ENCODE data around the gene STEAP1. TPM values are rescaled to one million over a fixed set of nuclear protein-coding genes. Genes with fewer than 3 reads are reported as not detected.
"Not testable (repeated sequence)": the region's sequence is repeated elsewhere in the genome, so short reads cannot be mapped to it uniquely, and the experiment has no call there.

STEAP1 gene
- total RNA-seq, 1 experiment from 2014 or later: 213 TPM

GRCh38 chr7:90119178-90119971 is 34.9 kb upstream of the STEAP1 start:
- CTCF ChIA-PET: no interaction called here
- no peaks in the 10 kb centered on the region for H3K9me3 ChIP-seq (ENCODE audit: low read depth, low read length, poor library complexity, severe bottlenecking)
- BruUV-seq (replicated peaks): no TSS peak

GRCh38 chr7:90120205-90120604 is 34.1 kb upstream of the STEAP1 start:
- H3K27ac ChIP-seq (ENCODE audit: low read depth, low read length, poor library complexity, severe bottlenecking); POLR2A ChIA-PET (ENCODE audit: low non-redundant PET); H3K9me3 ChIP-seq (ENCODE audit: low read depth, low read length, poor library complexity, severe bottlenecking); CTCF ChIA-PET; H3K4me1 ChIP-seq (ENCODE audit: insufficient read depth, low read length, poor library complexity, severe bottlenecking); H3K36me3 ChIP-seq (ENCODE audit: insufficient read depth, low read length, poor library complexity, severe bottlenecking); DNase-seq (ENCODE audit: low spot score); BruUV-seq (replicated peaks); H3K4me3 ChIP-seq (ENCODE audit: low read depth, low read length, poor library complexity, severe bottlenecking); intact Hi-C loops (cut with micrococcal nuclease; ENCODE audit: unreplicated experiment): not testable (repeated sequence)
- peaks cover 17% of the 10 kb centered on the region for H3K27me3 ChIP-seq (replicated peaks; ENCODE audit: insufficient read depth, low read depth, low read length, poor library complexity)

More at GRCh38 chr7:90119178-90119971, 34.9 kb upstream of the STEAP1 start:
- Histone ChIP-seq H3K4me3 (ENCODE audit: low read depth, low read length, poor library complexity, severe bottlenecking) (peak overlapping the region; percentile 51), H3K27ac (ENCODE audit: low read depth, low read length, poor library complexity, severe bottlenecking) (no peak overlapping the region), H3K27me3 (replicated peaks; ENCODE audit: insufficient read depth, low read depth, low read length, poor library complexity) (peaks cover 17% of the 10 kb centered on the region), H3K36me3 (ENCODE audit: insufficient read depth, low read length, poor library complexity, severe bottlenecking) (no peaks in the 10 kb centered on the region), H3K4me1 (ENCODE audit: insufficient read depth, low read length, poor library complexity, severe bottlenecking) (no peaks in the 10 kb centered on the region)
- no peak for TF ChIP-seq EZH2 (IDR thresholded peaks at IDR 0.05; ENCODE audit: borderline replicate concordance, low read depth, low read length, poor library complexity, severe bottlenecking)
- TF ChIP-seq CTCF (conservative IDR thresholded peaks at IDR 0.05; ENCODE audit: low read depth, low read length): no peak
- DNase-seq (ENCODE audit: low spot score): peak; percentile 63
- POLR2A ChIA-PET (ENCODE audit: low non-redundant PET): no interaction called here
- intact Hi-C loops (cut with micrococcal nuclease; ENCODE audit: unreplicated experiment): loop anchor here (10.0 kb wide), 2 partner anchors 1325 to 1875 kb away; partner anchors contain the start of gene TEX47

GRCh38 chr7:90131746-90132145 is 22.5 kb upstream of the STEAP1 start:
- BruUV-seq (replicated peaks); H3K27ac ChIP-seq (ENCODE audit: low read depth, low read length, poor library complexity, severe bottlenecking); H3K27me3 ChIP-seq (replicated peaks; ENCODE audit: insufficient read depth, low read depth, low read length, poor library complexity); POLR2A ChIA-PET (ENCODE audit: low non-redundant PET); DNase-seq (ENCODE audit: low spot score); H3K36me3 ChIP-seq (ENCODE audit: insufficient read depth, low read length, poor library complexity, severe bottlenecking); intact Hi-C loops (cut with micrococcal nuclease; ENCODE audit: unreplicated experiment); H3K4me1 ChIP-seq (ENCODE audit: insufficient read depth, low read length, poor library complexity, severe bottlenecking); CTCF ChIA-PET; H3K9me3 ChIP-seq (ENCODE audit: low read depth, low read length, poor library complexity, severe bottlenecking); H3K4me3 ChIP-seq (ENCODE audit: low read depth, low read length, poor library complexity, severe bottlenecking): not testable (repeated sequence)

GRCh38 chr7:90147079-90147960 is 6.9 kb upstream of the STEAP1 start:
- CTCF ChIA-PET; H3K36me3 ChIP-seq (ENCODE audit: insufficient read depth, low read length, poor library complexity, severe bottlenecking); H3K4me1 ChIP-seq (ENCODE audit: insufficient read depth, low read length, poor library complexity, severe bottlenecking); H3K9me3 ChIP-seq (ENCODE audit: low read depth, low read length, poor library complexity, severe bottlenecking); H3K27ac ChIP-seq (ENCODE audit: low read depth, low read length, poor library complexity, severe bottlenecking); DNase-seq (ENCODE audit: low spot score); POLR2A ChIA-PET (ENCODE audit: low non-redundant PET); H3K27me3 ChIP-seq (replicated peaks; ENCODE audit: insufficient read depth, low read depth, low read length, poor library complexity); intact Hi-C loops (cut with micrococcal nuclease; ENCODE audit: unreplicated experiment); BruUV-seq (replicated peaks); H3K4me3 ChIP-seq (ENCODE audit: low read depth, low read length, poor library complexity, severe bottlenecking): not testable (repeated sequence)
